ENCODE results near the gene PLEKHO2.

- TF ChIP-seq POLR2A (IDR thresholded peaks at IDR 0.05), result no peak
- TF ChIP-seq, protein P1, sequence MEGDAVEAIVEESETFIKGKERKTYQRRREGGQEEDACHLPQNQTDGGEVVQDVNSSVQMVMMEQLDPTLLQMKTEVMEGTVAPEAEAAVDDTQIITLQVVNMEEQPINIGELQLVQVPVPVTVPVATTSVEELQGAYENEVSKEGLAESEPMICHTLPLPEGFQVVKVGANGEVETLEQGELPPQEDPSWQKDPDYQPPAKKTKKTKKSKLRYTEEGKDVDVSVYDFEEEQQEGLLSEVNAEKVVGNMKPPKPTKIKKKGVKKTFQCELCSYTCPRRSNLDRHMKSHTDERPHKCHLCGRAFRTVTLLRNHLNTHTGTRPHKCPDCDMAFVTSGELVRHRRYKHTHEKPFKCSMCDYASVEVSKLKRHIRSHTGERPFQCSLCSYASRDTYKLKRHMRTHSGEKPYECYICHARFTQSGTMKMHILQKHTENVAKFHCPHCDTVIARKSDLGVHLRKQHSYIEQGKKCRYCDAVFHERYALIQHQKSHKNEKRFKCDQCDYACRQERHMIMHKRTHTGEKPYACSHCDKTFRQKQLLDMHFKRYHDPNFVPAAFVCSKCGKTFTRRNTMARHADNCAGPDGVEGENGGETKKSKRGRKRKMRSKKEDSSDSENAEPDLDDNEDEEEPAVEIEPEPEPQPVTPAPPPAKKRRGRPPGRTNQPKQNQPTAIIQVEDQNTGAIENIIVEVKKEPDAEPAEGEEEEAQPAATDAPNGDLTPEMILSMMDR (IDR thresholded peaks at IDR 0.05), result no peak
Measured at GRCh38 chr15:64901914-64902313, 60.2 kb downstream of the PLEKHO2 start.
